CD8-positive, alpha-beta memory T cell (primary cell): ENCODE data around the gene CDH24. TPM values are rescaled to one million over a fixed set of nuclear protein-coding genes. Genes with fewer than 3 reads are reported as not detected.
A peak's percentile ranks its signal among the peaks of the same experiment; 100 is the strongest.

ENCODE experiments used
- CTCF ChIA-PET: fragments of 350-600 bp; sonication (Branson Sonifier 250); formaldehyde crosslinking; loops from one replicate; lab custom pipeline; 2021; ENCODE audit warnings: antibody characterized with exemption; lab: Charles Lee
- POLR2A ChIA-PET: fragments of 350-600 bp; sonication (Branson Sonifier 250); formaldehyde crosslinking; loops from one replicate; lab custom pipeline; 2021; ENCODE audit warnings: antibody characterized with exemption; lab: Charles Lee
- DNase-seq, 5 donors: peaks; one replicate each; pipeline versions ENCODE4 v3.0.0 to v3.0.0-alpha.2; 2020 to 2022; ENCODE audit warnings: mixed read lengths in 1 of 5
- H3K27ac ChIP-seq: one replicate; pipeline ENCODE4 v1.7.0; 2013; ENCODE audit warnings: low read depth, mild to moderate bottlenecking, low read length, moderate library complexity
- H3K27me3 ChIP-seq: 2 replicates; pipeline ENCODE4 v1.7.0; 2013; ENCODE audit warnings: low read length, mild to moderate bottlenecking; ENCODE audit not compliant: insufficient read depth, poor library complexity, severe bottlenecking
- H3K36me3 ChIP-seq: 2 replicates; pipeline ENCODE4 v1.7.0; 2013; ENCODE audit warnings: mild to moderate bottlenecking, low read length, moderate library complexity; ENCODE audit not compliant: insufficient read depth
- H3K4me1 ChIP-seq: 2 replicates; pipeline ENCODE4 v1.7.0; 2013; ENCODE audit warnings: mild to moderate bottlenecking, low read length, moderate library complexity; ENCODE audit not compliant: insufficient read depth
- H3K4me3 ChIP-seq: 2 replicates; pipeline ENCODE4 v1.7.0; 2013; ENCODE audit warnings: mild to moderate bottlenecking, low read length
- H3K9me3 ChIP-seq: 2 replicates; pipeline ENCODE4 v1.7.0; 2013; ENCODE audit warnings: mild to moderate bottlenecking, low read length
- H3K27ac Mint-ChIP-seq, 8 donors: one replicate each; pipeline ENCODE4 v1.8.0; 2020 to 2021; ENCODE audit warnings: mixed read lengths in 8 of 8, mild to moderate bottlenecking in 6 of 8, inconsistent platforms in 3 of 8, moderate library complexity in 3 of 8
- H3K27me3 Mint-ChIP-seq, 2 donors: one replicate each; pipeline ENCODE4 v1.8.0; 2020 to 2021; ENCODE audit warnings: mixed read lengths in 2 of 2, mild to moderate bottlenecking in 1 of 2, moderate library complexity in 1 of 2
- H3K36me3 Mint-ChIP-seq, 3 donors: one replicate each; pipeline ENCODE4 v1.8.0; 2020 to 2021; ENCODE audit warnings: mixed read lengths in 3 of 3, inconsistent platforms in 1 of 3, mild to moderate bottlenecking in 1 of 3
- H3K4me1 Mint-ChIP-seq, 3 donors: one replicate each; pipeline ENCODE4 v1.8.0; 2020 to 2021; ENCODE audit warnings: mixed read lengths in 3 of 3, inconsistent platforms in 1 of 3, mild to moderate bottlenecking in 1 of 3
- H3K4me3 Mint-ChIP-seq, 7 donors: one replicate each; pipeline ENCODE4 v1.8.0; 2020 to 2021; ENCODE audit warnings: mixed read lengths in 7 of 7, mild to moderate bottlenecking in 6 of 7, moderate library complexity in 4 of 7, inconsistent platforms in 2 of 7
- H3K9me3 Mint-ChIP-seq, 5 donors: one replicate each; pipeline ENCODE4 v1.8.0; 2020 to 2022; ENCODE audit warnings: mixed read lengths in 5 of 5, mild to moderate bottlenecking in 3 of 5, moderate library complexity in 2 of 5, inconsistent platforms in 1 of 5
- polyA plus RNA-seq: library from polyadenylated mRNA; unstranded; fragments of 300-500 nt; fragmentation: Illumina TruSeq; gene quantifications from one replicate; pipeline ENCODE4 v1.2.3, GENCODE V29; 2021
- total RNA-seq, 2 experiments: library from RNA; stranded (reverse); gene quantifications; one replicate each; pipeline ENCODE4 v1.2.3, GENCODE V29; 2021

The CDH24 gene
- total and polyA plus RNA-seq, 3 experiments from 2014 or later: 0.36 to 0.88 (median 0.82) TPM

GRCh38 chr14:23101986-23102625, 44.8 kb upstream of the CDH24 start:
- H3K36me3 Mint-ChIP-seq: peaks cover 1 to 27% (median 2%) of the 10 kb centered on the region in 3 donors
- no peaks in the 10 kb centered on the region for H3K27me3 Mint-ChIP-seq
- CTCF ChIA-PET: interaction anchor here (1.0 to 1.5 kb wide), 3 partner anchors 18 to 116 kb away, joined by 3 read pairs; no protein-coding TSS in a partner anchor

DNA sequence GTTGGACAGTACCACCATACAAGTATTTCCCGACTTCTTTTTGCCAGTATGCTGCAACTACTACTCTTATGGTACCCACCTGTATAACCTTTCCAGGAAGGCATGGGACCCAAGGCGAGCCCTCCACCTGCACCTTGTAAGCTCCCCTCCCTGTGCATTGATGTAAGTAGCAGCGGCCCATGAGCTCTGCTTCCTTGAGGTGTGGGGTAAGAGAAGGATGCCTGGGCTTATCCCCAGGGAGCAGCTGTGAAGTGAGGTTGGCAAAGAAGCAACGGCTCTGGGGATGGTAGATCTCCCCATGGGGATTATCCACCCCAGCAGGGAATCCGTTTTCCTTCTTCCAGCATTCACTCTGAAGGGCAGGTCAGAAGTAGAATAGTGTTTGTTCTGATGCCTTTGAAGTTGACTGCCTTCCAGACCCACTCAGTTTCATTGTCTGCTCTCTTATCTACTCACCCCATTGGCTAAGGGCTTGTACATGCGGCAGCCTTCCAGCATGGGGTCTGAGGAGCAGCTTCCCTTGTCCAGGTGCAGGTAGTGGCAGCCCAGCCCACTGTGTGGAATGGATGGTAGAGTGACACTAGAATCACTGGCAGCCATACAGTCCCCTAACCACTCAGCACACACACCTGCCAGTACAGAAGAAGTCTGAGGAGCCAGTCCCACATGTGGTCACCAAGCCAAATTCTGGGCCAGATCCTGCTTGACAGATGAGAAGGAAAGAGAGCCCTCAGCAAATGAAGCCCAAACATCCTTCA, 44.1 kb upstream of the CDH24 start:
- Mint-ChIP-seq H3K4me1 (peaks cover 10 to 35% (median 17%) of the 10 kb centered on the region in 3 donors), H3K36me3 (peaks cover 2 to 28% (median 3%) of the 10 kb centered on the region in 3 donors), H3K4me3 (peak overlapping the region in 1 of 7 donors; percentile 15), H3K27me3 (no peaks in the 10 kb centered on the region), H3K27ac (peak overlapping the region in 1 of 8 donors; percentile 85), H3K9me3 (no peaks in the 10 kb centered on the region)
- no peaks in the 10 kb centered on the region for H3K27me3 ChIP-seq
- CTCF ChIA-PET: interaction anchor here (1.2 to 1.7 kb wide), 3 partner anchors 19 to 199 kb away, joined by 3 to 4 read pairs (median 3); no protein-coding TSS in a partner anchor
- H3K27ac ChIP-seq: no peak overlapping the region
- peaks cover 19% of the 10 kb centered on the region for H3K36me3 ChIP-seq
- POLR2A ChIA-PET: no interaction called here
- peaks cover 18% of the 10 kb centered on the region for H3K4me1 ChIP-seq
- no peak for DNase-seq
- H3K9me3 ChIP-seq: no peaks in the 10 kb centered on the region
- H3K4me3 ChIP-seq: no peak overlapping the region

More at GRCh38 chr14:23101986-23102625, 44.8 kb upstream of the CDH24 start:
- Histone ChIP-seq H3K4me1 (peaks cover 11% of the 10 kb centered on the region), H3K4me3 (no peak overlapping the region), H3K27me3 (no peaks in the 10 kb centered on the region), H3K36me3 (peaks cover 19% of the 10 kb centered on the region), H3K9me3 (no peaks in the 10 kb centered on the region), H3K27ac (no peak overlapping the region)
- POLR2A ChIA-PET: no interaction called here
- no peak for DNase-seq
- H3K27ac Mint-ChIP-seq: peak overlapping the region in 1 of 8 donors; percentile 92
- no peaks in the 10 kb centered on the region for H3K9me3 Mint-ChIP-seq
- H3K4me1 Mint-ChIP-seq: peaks cover 10 to 28% (median 10%) of the 10 kb centered on the region in 3 donors
- no peak overlapping the region for H3K4me3 Mint-ChIP-seq

- Mint-ChIP-seq H3K36me3 (peaks cover 1 to 28% (median 3%) of the 10 kb centered on the region in 3 donors), H3K9me3 (no peaks in the 10 kb centered on the region), H3K27me3 (no peaks in the 10 kb centered on the region), H3K4me3 (no peak overlapping the region), H3K4me1 (peaks cover 10 to 36% (median 23%) of the 10 kb centered on the region in 3 donors), H3K27ac (peak overlapping the region in 2 of 8 donors; percentile 10 to 21)
- Histone ChIP-seq H3K4me1 (peaks cover 18% of the 10 kb centered on the region), H3K36me3 (peaks cover 19% of the 10 kb centered on the region), H3K4me3 (no peak overlapping the region), H3K27me3 (no peaks in the 10 kb centered on the region), H3K27ac (no peak overlapping the region), H3K9me3 (no peaks in the 10 kb centered on the region)
- ChIA-PET CTCF (interaction anchor here (0.8 to 0.9 kb wide), 2 partner anchors 22 to 39 kb away, joined by 3 read pairs; no protein-coding TSS in a partner anchor), POLR2A (no interaction called here)
- no peak for DNase-seq
Observed at GRCh38 chr14:23099212-23099861, 42.0 kb upstream of the CDH24 start.

DNA sequence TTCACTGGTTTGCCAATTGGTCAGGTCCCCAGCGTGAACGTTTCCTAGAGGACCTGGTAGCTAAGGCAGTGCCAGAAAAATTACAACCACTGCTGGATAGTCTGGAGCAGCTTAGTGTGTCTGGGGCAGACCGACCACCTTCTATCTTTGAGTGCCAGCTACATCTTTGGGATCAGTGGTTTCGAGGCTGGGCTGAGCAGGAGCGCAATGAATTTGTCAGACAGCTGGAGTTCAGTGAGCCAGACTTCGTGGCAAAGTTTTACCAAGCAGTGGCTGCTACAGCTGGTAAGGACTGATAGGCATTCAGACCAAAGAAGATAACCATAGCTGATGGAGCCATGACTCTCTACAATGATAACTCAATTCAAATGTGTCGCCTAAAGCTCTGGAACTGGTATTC, 40.5 kb upstream of the CDH24 start:
- H3K4me1 ChIP-seq: peaks cover 32% of the 10 kb centered on the region
- H3K36me3 ChIP-seq: peaks cover 24% of the 10 kb centered on the region
- H3K27ac Mint-ChIP-seq: peak overlapping the region in 6 of 8 donors; percentile 7 to 66 (median 50)
- no peaks in the 10 kb centered on the region for H3K9me3 ChIP-seq
- no peaks in the 10 kb centered on the region for H3K9me3 Mint-ChIP-seq
- no peaks in the 10 kb centered on the region for H3K27me3 ChIP-seq
- ChIA-PET POLR2A (no interaction called here), CTCF (interaction anchor here (0.8 to 5.1 kb wide), 4 partner anchors 23 to 111 kb away, joined by 3 to 31 read pairs (median 6); no protein-coding TSS in a partner anchor)
- H3K36me3 Mint-ChIP-seq: peaks cover 1 to 35% (median 3%) of the 10 kb centered on the region in 3 donors
- peak overlapping the region in 1 of 7 donors; percentile 8 for H3K4me3 Mint-ChIP-seq
- no peak overlapping the region for H3K4me3 ChIP-seq
- peaks cover 10 to 36% (median 32%) of the 10 kb centered on the region in 3 donors for H3K4me1 Mint-ChIP-seq
- no peaks in the 10 kb centered on the region for H3K27me3 Mint-ChIP-seq
- no peak for DNase-seq
- no peak overlapping the region for H3K27ac ChIP-seq

GRCh38 chr14:23095196-23096108, 38.1 kb upstream of the CDH24 start, which contains the start of gene C14orf119:
TSS of gene C14orf119 (plus strand) at chr14:23095505. CDS start at chr14:23097659, 2,154 bp downstream.
- H3K9me3 Mint-ChIP-seq: no peaks in the 10 kb centered on the region
- H3K27me3 Mint-ChIP-seq: no peaks in the 10 kb centered on the region
- no peak within 1 kb of the TSS for H3K4me3 Mint-ChIP-seq
- Histone ChIP-seq H3K27ac (peak within 1 kb of the TSS; percentile 97), H3K36me3 (peaks cover 34% of the 10 kb centered on the region), H3K9me3 (no peaks in the 10 kb centered on the region), H3K4me3 (peak within 1 kb of the TSS; percentile 97), H3K27me3 (no peaks in the 10 kb centered on the region), H3K4me1 (peaks cover 38% of the 10 kb centered on the region)
- H3K4me1 Mint-ChIP-seq: peaks cover 13 to 41% (median 36%) of the 10 kb centered on the region in 3 donors
- ChIA-PET POLR2A (interaction anchor here (0.6 to 2.8 kb wide), 16 partner anchors 18 to 1869 kb away, joined by 3 to 32 read pairs (median 8); partner anchors contain the start of genes OXA1L, PABPN1, PPP1R3E and PRMT5), CTCF (interaction anchor here (0.7 to 5.1 kb wide), 16 partner anchors 10 to 226 kb away, joined by 3 to 35 read pairs (median 6); partner anchors contain the start of genes AJUBA, CEBPE, LRP10 and PABPN1)
- peaks cover 5 to 50% (median 8%) of the 10 kb centered on the region in 3 donors for H3K36me3 Mint-ChIP-seq
- no peak within 1 kb of the TSS for H3K27ac Mint-ChIP-seq
- DNase-seq: peak; percentile 99 to 100 (median 100)

DNA sequence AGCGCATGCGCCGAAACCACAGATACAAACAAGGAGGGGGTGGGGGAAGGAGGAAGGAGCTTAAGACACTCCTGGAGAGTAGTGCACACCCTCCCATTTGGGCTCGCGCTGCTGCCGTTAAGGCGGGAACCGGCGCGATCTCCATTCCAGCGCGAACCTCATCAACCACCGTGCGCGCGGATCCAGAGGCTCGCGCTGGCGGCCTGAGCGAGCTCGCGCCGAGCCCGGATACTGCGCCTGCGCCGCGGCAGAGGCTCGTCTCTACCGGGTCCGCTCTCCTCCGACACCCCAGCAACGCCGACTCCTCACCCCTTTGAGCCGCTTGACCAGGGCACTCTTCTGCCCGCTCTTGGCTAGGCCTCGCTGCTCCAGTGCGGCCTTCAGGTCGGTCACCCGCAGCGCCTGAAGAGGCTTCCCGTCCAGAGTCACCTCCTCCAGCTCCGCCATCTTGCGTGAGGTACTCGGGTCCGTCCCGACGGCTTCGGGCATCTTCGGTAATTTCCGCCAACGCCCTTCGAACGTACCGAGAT, 37.4 kb upstream of the CDH24 start, which contains the start of gene ACIN1:
TSS of gene ACIN1 (minus strand) at position 471 of the 530 bp plus-strand sequence. CDS start at position 447, 24 bp downstream.
- H3K27me3 ChIP-seq: no peaks in the 10 kb centered on the region
- H3K27ac ChIP-seq: peak within 1 kb of the TSS; percentile 97
- DNase-seq: peak in 2 of 5 donors; percentile 62 to 84
- peaks cover 8 to 56% (median 9%) of the 10 kb centered on the region in 3 donors for H3K36me3 Mint-ChIP-seq
- no peaks in the 10 kb centered on the region for H3K9me3 ChIP-seq
- ChIA-PET CTCF (interaction anchor here (0.7 to 5.1 kb wide), 17 partner anchors 9 to 227 kb away, joined by 3 to 35 read pairs (median 6); partner anchors contain the start of genes AJUBA, CEBPE, LRP10 and PABPN1), POLR2A (interaction anchor here (0.6 to 2.8 kb wide), 15 partner anchors 17 to 1868 kb away, joined by 3 to 32 read pairs (median 9); partner anchors contain the start of genes OXA1L, PABPN1, PPP1R3E and PRMT5)
- H3K4me3 ChIP-seq: peak within 1 kb of the TSS; percentile 97
- H3K9me3 Mint-ChIP-seq: no peaks in the 10 kb centered on the region
- H3K36me3 ChIP-seq: peaks cover 42% of the 10 kb centered on the region
- H3K4me1 ChIP-seq: peaks cover 38% of the 10 kb centered on the region
- no peak within 1 kb of the TSS for H3K27ac Mint-ChIP-seq
- H3K4me3 Mint-ChIP-seq: no peak within 1 kb of the TSS
- H3K27me3 Mint-ChIP-seq: no peaks in the 10 kb centered on the region
- peaks cover 19 to 42% (median 40%) of the 10 kb centered on the region in 3 donors for H3K4me1 Mint-ChIP-seq
